HepG2 (cell line): Measurements from ENCODE around the gene CCDC97. TPM values are rescaled to one million over a fixed set of nuclear protein-coding genes. Genes with fewer than 3 reads are reported as not detected.

Source experiments
- CHD2 ChIP-seq: IDR thresholded peaks from 2 replicates; pipeline ENCODE4 v1.6.1; 2011; ENCODE audit warnings: low read depth, low read length, improper control_type of control experiment
- DMAP1 ChIP-seq: IDR thresholded peaks from 2 replicates; pipeline ENCODE4 v1.6.1; 2016
- FOXK1 ChIP-seq: sonication (generic); formaldehyde crosslinking; IDR thresholded peaks from 2 replicates; pipeline ENCODE4 v1.4.0; 2020; ENCODE audit warnings: low read depth, missing genetic modification reagents, borderline replicate concordance
- HNF4G ChIP-seq, 2 experiments: sonication (generic) in 1 of 2; formaldehyde crosslinking in 1 of 2; IDR thresholded peaks; 2 replicates each; pipeline versions ENCODE4 v1.4.0 to v1.6.1; 2011 to 2020; ENCODE audit warnings: borderline replicate concordance in 2 of 2, low read depth in 2 of 2, mild to moderate bottlenecking in 2 of 2, low read length in 1 of 2, missing genetic modification reagents in 1 of 2, moderate library complexity in 1 of 2
- HOXA3 ChIP-seq: sonication (generic); formaldehyde crosslinking; IDR thresholded peaks from 2 replicates; pipeline ENCODE4 v1.5.0; 2020; ENCODE audit warnings: missing genetic modification reagents
- IRF1 ChIP-seq: sonication (generic); formaldehyde crosslinking; IDR thresholded peaks from 2 replicates; pipeline ENCODE4 v1.4.0; 2020; ENCODE audit warnings: low read depth, mild to moderate bottlenecking, missing genetic modification reagents
- KLF9 ChIP-seq: IDR thresholded peaks from 2 replicates; pipeline ENCODE4 v1.6.1; 2016; ENCODE audit warnings: low read depth
- MXI1 ChIP-seq: IDR thresholded peaks from 3 replicates; pipeline ENCODE4 v1.6.1; 2012; ENCODE audit warnings: low read depth, low read length, inconsistent platforms, borderline replicate concordance
- RBAK ChIP-seq: sonication (generic); formaldehyde crosslinking; IDR thresholded peaks from 2 replicates; pipeline ENCODE4 v1.5.1; 2020; ENCODE audit warnings: mild to moderate bottlenecking, missing genetic modification reagents
- STAT6 ChIP-seq: sonication (generic); formaldehyde crosslinking; IDR thresholded peaks from 2 replicates; pipeline ENCODE4 v1.4.0; 2020; ENCODE audit warnings: missing genetic modification reagents, mild to moderate bottlenecking, borderline replicate concordance
- TEAD2 ChIP-seq: sonication (generic); formaldehyde crosslinking; IDR thresholded peaks from 2 replicates; pipeline ENCODE4 v1.9.0; 2021; ENCODE audit warnings: missing genetic modification reagents
- YEATS4 ChIP-seq: sonication (generic); formaldehyde crosslinking; IDR thresholded peaks from 2 replicates; pipeline ENCODE4 v1.4.0; 2020; ENCODE audit warnings: missing genetic modification reagents, borderline replicate concordance
- ZBTB1 ChIP-seq: sonication (generic); formaldehyde crosslinking; IDR thresholded peaks from 2 replicates; pipeline ENCODE4 v1.4.0; 2020; ENCODE audit warnings: missing genetic modification reagents, borderline replicate concordance
- ZNF205 ChIP-seq: IDR thresholded peaks from 2 replicates; pipeline ENCODE4 v1.6.1; 2018; ENCODE audit warnings: missing biosample characterization, missing genetic modification reagents
- ZNF614 ChIP-seq: IDR thresholded peaks from 2 replicates; pipeline ENCODE4 v1.6.1; 2018; ENCODE audit warnings: missing biosample characterization, missing genetic modification reagents, inconsistent platforms, borderline replicate concordance
- ZNF746 ChIP-seq: sonication (generic); formaldehyde crosslinking; IDR thresholded peaks from 2 replicates; pipeline ENCODE4 v1.8.0; 2022; ENCODE audit warnings: mild to moderate bottlenecking, missing genetic modification reagents
- ZNF790 ChIP-seq: sonication (generic); formaldehyde crosslinking; IDR thresholded peaks from 2 replicates; pipeline ENCODE4 v1.8.0; 2022; ENCODE audit warnings: missing genetic modification reagents, mild to moderate bottlenecking, borderline replicate concordance
- polyA plus RNA-seq, 8 experiments: library from polyadenylated mRNA; depleted of rRNA in 3 of 8; stranded (reverse) in 7 of 8; unstranded in 1 of 8; fragments of >200 nt; fragmentation: Illumina TruSeq in 4 of 8; extraction: Trizol in 4 of 8; gene quantifications; 2 replicates each; pipeline versions ENCODE4 v1.2.1 to v1.2.3, GENCODE V29; 2011 to 2016; ENCODE audit warnings: low read depth in 4 of 8, missing spikeins in 1 of 8, mixed read lengths in 1 of 8; ENCODE audit not compliant: insufficient read depth in 1 of 8
- total RNA-seq, 5 experiments: library from RNA; depleted of rRNA; stranded (reverse); fragments of >200 nt; fragmentation: Illumina TruSeq; extraction: Trizol; gene quantifications; 2 replicates each; pipeline ENCODE4 v1.2.3, GENCODE V29; 2016; ENCODE audit warnings: low read depth in 1 of 5
- TF ChIP-seq, protein P1 (sequence below), 2 experiments: fragments of 450-650 bp in 1 of 2; sonication (generic) in 1 of 2; formaldehyde crosslinking in 1 of 2; IDR thresholded peaks; 2 replicates each; pipeline versions ENCODE4 v1.6.1 to v1.8.0; 2016 to 2022; ENCODE audit warnings: antibody characterized with exemption in 1 of 2, mild to moderate bottlenecking in 1 of 2, missing genetic modification reagents in 1 of 2

Gene CCDC97
- total and polyA plus RNA-seq, 2 of the 13 experiments (the other 11 are each of a cell fraction or from before 2014, with no cell fraction given): 6.2 to 7.3 TPM

DNA sequence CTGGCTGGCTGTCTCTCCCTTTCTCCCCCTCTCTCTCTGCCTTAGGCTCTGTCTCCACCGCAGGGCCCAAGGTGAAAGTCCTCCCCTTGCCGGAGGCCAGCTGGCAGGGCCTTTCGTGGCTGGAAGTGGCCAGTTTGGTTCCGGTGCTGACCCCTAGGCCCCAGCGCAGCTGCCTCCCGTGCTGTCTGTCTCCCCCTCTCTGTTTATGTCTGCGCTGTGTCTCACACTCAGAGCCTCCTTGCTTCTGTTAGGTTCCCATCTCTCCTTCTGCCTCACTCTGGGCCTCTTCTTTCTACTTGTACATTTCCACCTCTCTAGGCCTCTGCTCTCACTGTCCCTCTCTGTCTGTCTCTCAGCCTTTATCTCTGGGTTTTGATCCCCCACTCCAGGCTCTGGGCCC lies 13.1 kb downstream of the CCDC97 start (continued):
- TF ChIP-seq, protein P1, sequence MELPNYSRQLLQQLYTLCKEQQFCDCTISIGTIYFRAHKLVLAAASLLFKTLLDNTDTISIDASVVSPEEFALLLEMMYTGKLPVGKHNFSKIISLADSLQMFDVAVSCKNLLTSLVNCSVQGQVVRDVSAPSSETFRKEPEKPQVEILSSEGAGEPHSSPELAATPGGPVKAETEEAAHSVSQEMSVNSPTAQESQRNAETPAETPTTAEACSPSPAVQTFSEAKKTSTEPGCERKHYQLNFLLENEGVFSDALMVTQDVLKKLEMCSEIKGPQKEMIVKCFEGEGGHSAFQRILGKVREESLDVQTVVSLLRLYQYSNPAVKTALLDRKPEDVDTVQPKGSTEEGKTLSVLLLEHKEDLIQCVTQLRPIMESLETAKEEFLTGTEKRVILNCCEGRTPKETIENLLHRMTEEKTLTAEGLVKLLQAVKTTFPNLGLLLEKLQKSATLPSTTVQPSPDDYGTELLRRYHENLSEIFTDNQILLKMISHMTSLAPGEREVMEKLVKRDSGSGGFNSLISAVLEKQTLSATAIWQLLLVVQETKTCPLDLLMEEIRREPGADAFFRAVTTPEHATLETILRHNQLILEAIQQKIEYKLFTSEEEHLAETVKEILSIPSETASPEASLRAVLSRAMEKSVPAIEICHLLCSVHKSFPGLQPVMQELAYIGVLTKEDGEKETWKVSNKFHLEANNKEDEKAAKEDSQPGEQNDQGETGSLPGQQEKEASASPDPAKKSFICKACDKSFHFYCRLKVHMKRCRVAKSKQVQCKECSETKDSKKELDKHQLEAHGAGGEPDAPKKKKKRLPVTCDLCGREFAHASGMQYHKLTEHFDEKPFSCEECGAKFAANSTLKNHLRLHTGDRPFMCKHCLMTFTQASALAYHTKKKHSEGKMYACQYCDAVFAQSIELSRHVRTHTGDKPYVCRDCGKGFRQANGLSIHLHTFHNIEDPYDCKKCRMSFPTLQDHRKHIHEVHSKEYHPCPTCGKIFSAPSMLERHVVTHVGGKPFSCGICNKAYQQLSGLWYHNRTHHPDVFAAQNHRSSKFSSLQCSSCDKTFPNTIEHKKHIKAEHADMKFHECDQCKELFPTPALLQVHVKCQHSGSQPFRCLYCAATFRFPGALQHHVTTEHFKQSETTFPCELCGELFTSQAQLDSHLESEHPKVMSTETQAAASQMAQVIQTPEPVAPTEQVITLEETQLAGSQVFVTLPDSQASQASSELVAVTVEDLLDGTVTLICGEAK (IDR thresholded peaks at IDR 0.05): no peak
- TF ChIP-seq, protein P1 (CRISPR knock-in tag; IDR thresholded peaks at IDR 0.05): no peak
- TF ChIP-seq TEAD2 (CRISPR knock-in tag): no peak
- TF ChIP-seq HOXA3 (CRISPR knock-in tag): peak; percentile 58; the same call in 1 of the 2 replicates
- no peak for TF ChIP-seq ZNF746 (CRISPR knock-in tag)
- TF ChIP-seq HNF4G (IDR thresholded peaks at IDR 0.05; ENCODE audit: borderline replicate concordance, low read depth, low read length): peak; percentile 61; the same call in 1 of the 2 replicates
- TF ChIP-seq HNF4G (CRISPR knock-in tag; IDR thresholded peaks at IDR 0.05; ENCODE audit: borderline replicate concordance, low read depth): no peak
- TF ChIP-seq RBAK (CRISPR knock-in tag): no peak
- TF ChIP-seq YEATS4: no peak
- peak; percentile 26; the same call in 1 of the 2 replicates for TF ChIP-seq DMAP1 (CRISPR knock-in tag)
- no peak for TF ChIP-seq IRF1 (CRISPR knock-in tag)
- TF ChIP-seq MXI1: no peak
- TF ChIP-seq FOXK1 (CRISPR knock-in tag): peak; percentile 37; the same call in 1 of the 2 replicates
- TF ChIP-seq ZNF205 (CRISPR knock-in tag): peak; percentile 28; the same call in 1 of the 2 replicates
- TF ChIP-seq ZNF614 (CRISPR knock-in tag): peak; percentile 6; the same call in 1 of the 2 replicates
- no peak for TF ChIP-seq CHD2
- TF ChIP-seq ZBTB1 (CRISPR knock-in tag): no peak
- TF ChIP-seq KLF9 (CRISPR knock-in tag): no peak
- TF ChIP-seq STAT6 (CRISPR knock-in tag): no peak
- no peak for TF ChIP-seq ZNF790 (CRISPR knock-in tag)
